GM12891 (cell line): ENCODE data around the gene ZNF716. TPM values are rescaled to one million over a fixed set of nuclear protein-coding genes. Genes with fewer than 3 reads are reported as not detected.
"Not testable (repeated sequence)": the region's sequence is repeated elsewhere in the genome, so short reads cannot be mapped to it uniquely, and the experiment has no call there.

Experiments
- DNase-seq: peaks from one replicate; pipeline ENCODE4 v3.0.0; 2011; ENCODE audit warnings: low spot score; ENCODE audit not compliant: insufficient read length
- FAIRE-seq: peaks from 2 replicates; lab custom pipeline; 2011; peaks lifted over from hg19 to GRCh38; lab: Jason Lieb, UNC
- PAX5 ChIP-seq: IDR thresholded peaks from 2 replicates; pipeline ENCODE4 v1.6.1; 2011; ENCODE audit warnings: low read length, moderate library complexity, mild to moderate bottlenecking; ENCODE audit not compliant: insufficient read depth, severe bottlenecking
- POLR2A ChIP-seq: IDR thresholded peaks from 2 replicates; pipeline ENCODE4 v1.6.1; 2011; ENCODE audit warnings: low read depth, low read length, control low read depth
- POLR2AphosphoS5 ChIP-seq: IDR thresholded peaks from 2 replicates; pipeline ENCODE4 v1.6.1; 2011; ENCODE audit warnings: low read depth, low read length, control low read depth
- POU2F2 ChIP-seq: IDR thresholded peaks from 2 replicates; pipeline ENCODE4 v1.6.1; 2011; ENCODE audit warnings: low read depth, mild to moderate bottlenecking, control low read depth, low read length, moderate library complexity
- SPI1 ChIP-seq: IDR thresholded peaks from 2 replicates; pipeline ENCODE4 v1.6.1; 2011; ENCODE audit warnings: low read depth, low read length, control low read depth
- TAF1 ChIP-seq: IDR thresholded peaks from 2 replicates; pipeline ENCODE4 v1.6.1; 2011; ENCODE audit warnings: low read depth, low read length, control low read depth
- polyA plus RNA-seq: library from polyadenylated mRNA; unstranded; fragments of >200 nt; gene quantifications from one replicate; pipeline ENCODE4 v1.2.1, GENCODE V29; 2012; ENCODE audit warnings: low read depth, missing spikeins, inconsistent platforms; ENCODE audit not compliant: missing spikeins

Gene ZNF716
- polyA plus RNA-seq, result not detected

DNA sequence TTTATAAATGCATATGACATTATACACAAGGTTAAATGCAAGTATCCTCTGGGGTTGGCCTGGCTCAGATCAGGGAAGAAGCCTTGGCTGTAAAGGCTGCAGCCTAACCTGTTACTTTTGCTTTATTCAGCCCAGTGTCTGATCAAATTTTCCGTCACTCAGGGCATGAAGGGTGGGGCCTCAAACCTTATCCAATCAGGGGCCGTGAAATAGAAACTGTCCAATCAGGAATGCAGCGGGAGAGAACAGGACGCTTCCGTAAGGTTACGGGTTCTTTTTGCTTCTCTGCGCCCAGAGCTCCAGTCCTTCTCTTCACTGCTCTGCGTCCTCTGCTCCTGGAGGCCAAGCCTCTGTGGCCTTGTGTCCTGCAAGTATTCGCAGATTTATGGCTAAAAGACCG is at the start of gene ZNF716:
Gene ZNF716 (plus strand): TSS at position 274 of the 400 bp plus-strand sequence. CDS start 112 bp downstream, at position 386.
- TF ChIP-seq POLR2AphosphoS5 (no peak), SPI1 (no peak), POU2F2 (no peak), PAX5 (no peak), POLR2A (no peak), TAF1 (no peak)
- DNase-seq, result no peak
- no peak for FAIRE-seq

DNA sequence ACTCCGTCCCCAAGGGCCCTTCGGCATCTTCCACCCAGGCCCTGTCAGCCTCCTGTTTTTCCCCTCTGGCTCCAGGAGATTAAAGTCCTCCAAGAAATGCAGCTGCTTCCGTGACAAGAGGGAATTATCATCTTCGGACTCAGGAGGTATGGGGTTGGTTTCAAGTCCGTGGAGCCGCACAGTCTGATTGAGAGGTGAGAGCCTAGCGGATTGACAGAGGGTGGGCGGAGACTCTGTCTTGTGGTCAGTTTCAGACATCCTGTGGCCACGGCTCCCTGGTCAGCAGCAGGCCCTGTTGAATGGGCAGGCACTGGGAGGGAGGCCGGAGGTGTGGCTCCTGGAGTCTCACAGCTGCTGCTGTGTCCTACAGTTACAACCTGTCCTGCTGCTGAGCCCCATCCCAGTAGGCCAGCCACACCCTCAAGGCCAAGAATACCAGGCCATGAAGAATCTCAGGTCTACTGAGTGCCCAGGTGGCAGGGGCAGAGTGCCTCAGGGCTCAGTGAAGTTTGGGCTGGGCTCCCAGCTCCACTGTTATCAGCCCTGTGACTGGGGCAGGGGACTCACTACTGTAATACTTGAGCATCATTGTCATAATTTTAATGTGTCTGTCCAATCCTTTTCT is 49.3 kb upstream of the ZNF716 start:
- DNase-seq (no peak), FAIRE-seq (no peak)
- TF ChIP-seq POU2F2 (no peak), POLR2AphosphoS5 (no peak), PAX5 (no peak), TAF1 (no peak), POLR2A (no peak), SPI1 (no peak)

DNA sequence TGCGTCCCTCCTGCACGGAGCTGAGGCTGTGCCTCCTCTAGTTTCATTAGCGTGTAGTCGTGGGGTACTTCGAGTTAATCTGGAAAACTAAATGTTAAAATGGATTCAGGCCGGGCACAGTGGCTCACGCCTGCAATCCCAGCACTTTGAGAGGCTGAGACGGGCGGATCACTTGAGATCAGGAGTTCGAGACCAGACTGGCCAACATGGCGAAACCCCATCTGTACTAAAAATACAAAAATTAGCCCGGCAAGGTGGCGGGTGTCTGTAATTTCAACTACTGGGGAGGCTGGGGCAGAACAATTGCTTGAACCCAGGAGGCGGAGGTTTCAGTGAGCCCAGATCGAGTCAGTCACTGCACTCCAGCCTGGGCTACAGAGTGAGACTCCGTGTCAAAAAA is 46.9 kb upstream of the ZNF716 start:
- not testable (repeated sequence) for FAIRE-seq, DNase-seq

DNA sequence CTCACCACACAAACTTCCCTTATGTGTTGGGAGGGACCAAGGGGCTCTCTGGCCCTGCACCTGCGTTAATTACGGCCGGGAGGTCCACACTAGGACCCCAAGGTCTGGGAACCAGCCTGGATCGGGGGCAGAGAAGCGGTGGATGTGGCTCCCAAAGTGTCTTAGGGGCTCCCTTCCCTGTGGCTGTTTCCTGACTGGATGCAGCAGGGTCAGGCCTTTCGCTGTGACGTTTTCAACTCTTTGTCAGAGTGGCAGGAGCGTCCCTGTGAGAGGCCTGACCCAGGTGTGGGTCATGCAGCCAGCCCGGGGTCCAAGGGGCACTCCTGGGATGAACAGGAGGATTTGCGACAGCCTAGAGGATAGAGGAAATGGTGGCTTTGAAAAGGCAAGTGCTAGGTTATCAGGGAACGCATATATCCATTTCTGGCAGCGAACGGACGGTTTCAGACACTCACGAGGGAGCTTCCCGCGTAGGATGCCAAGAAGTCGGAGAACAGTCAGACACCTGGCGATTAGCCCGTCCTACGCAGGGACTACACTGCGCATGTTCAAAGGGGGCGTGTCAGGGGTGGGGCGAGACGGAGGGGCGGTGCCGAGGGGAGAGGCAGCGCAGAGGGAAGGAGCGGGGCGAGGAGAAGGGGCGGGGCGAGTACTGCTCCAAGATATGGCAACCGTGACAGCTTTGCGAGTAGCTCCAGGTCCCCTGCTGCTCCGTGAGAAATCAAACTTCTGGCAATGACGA is 46.2 kb upstream of the ZNF716 start:
- DNase-seq, result no peak
- FAIRE-seq, result no peak
- no peak for TF ChIP-seq POLR2AphosphoS5

DNA sequence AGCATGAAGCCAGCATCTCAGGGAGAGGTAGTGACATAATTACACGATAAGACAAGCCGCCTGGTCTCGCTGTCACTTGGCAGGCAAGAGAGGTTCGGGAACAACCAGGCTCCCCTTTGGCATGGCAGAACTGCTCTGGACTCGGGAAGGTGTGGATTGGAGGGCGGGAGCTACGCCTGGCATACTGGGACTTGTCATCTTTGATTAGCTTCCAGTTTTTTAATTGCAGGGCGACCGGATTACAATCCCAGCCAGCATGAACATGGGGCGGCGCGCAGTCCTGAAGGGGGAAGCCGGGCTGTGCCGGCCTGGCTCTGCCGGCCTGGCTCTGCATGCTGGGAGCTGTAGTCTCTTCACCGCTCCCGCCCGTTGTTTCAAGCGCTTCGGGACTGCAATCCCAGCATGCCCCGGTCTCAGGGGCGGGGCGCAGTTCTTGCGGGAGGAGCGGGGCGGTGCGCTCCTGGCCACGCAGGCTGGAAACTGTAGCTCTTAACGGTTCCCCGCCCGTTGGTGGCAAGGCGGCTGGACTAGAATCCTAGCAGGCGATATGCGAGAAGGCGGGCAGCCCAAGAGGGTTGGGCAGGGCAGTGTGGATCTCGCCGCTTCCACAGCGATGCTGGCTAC is 45.5 kb upstream of the ZNF716 start:
- FAIRE-seq (no peak), DNase-seq (no peak)
- TF ChIP-seq POLR2AphosphoS5 (no peak), POU2F2 (no peak), TAF1 (no peak), POLR2A (no peak), PAX5 (no peak), SPI1 (no peak)

DNA sequence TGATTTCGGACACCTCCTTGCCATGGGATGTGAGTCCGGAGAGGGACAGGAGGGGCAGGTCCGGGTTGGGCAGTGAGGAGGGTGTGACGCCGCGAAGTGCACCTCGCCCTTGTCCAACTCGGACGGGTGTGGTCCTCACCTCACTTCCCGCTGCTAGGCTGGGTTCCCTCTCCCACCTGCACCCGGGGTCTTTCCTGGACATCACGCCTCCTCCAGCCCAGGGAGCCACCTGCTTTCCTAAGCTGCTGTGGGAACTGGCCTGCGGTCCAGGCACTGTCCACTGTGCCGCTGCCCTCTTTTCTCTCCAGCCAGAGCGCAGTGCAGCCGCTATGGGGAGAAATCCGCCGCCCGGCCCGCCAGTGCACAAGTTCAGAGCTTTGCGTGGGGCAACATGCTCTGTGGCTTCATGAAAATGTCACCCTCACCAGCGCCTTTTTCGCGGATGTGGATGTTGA is 45.0 kb upstream of the ZNF716 start:
- TF ChIP-seq PAX5, result no peak
- TF ChIP-seq SPI1, result no peak
- no peak for TF ChIP-seq POLR2AphosphoS5
- DNase-seq (no peak), FAIRE-seq (no peak)

DNA sequence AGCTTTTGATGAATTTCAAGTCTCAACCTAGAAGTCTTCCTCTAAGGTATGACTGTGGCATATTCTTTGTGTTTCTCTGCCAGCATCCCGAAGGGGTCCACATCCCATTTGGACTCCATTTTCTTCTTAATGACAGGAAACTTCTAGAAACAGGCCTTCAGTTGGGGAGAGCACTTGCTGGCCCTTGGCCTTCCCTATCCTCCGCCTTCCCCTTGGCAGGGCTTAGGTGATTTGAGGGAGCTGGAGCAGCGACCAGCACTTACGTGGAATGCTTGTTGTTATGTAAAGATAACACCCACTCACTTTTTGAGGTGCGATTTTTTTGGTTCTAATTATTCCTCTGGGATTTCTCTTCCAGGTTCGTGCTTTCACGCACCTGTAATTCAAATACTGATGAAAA is 42.9 kb upstream of the ZNF716 start:
- TF ChIP-seq PAX5, result no peak
- FAIRE-seq, result no peak

DNA sequence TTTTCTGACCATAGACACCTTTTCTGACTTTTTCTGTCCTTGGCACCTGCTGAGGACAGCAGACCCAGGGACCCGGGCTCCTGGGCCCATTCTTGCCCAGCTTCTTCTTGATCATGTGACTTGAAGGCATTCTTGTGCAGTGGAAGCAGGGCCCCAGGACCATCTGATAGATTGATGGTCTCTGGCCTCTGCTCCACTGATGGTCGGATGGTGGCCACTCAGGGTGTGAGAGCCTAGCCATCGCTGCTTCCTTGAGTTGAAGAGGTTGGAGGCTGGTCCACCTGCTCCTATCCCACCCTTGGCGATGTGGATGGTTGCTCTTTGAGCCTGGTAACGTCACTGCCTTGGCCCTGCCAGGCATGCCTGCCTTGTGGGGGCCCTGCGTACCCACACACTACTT is 37.8 kb upstream of the ZNF716 start:
- DNase-seq (no peak), FAIRE-seq (no peak)
- TF ChIP-seq SPI1 (no peak), POU2F2 (no peak), POLR2A (no peak), TAF1 (no peak), POLR2AphosphoS5 (no peak), PAX5 (no peak)

More for the DNA sequence above, 42.9 kb upstream of the ZNF716 start:
- no peak for DNase-seq

DNA sequence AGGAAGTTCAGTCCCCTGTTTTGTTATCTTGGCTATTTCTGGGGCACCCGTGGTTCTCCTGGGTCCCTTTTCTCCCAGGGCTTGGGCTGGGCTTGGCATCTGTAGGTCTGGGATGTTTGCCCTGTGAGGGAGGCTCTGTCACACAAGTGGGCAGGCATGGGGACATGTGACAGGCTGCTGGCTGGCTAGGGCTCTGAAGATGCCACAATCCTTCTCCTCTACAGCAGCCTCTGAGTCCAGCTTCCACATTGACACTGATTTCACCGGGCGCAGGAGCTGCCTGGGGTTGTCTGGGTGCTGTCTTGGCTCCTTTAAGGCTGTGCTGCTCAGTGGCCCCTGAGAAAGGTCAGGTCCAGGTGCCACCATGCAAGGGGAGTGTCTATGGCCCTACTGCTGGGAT is 37.4 kb upstream of the ZNF716 start:
- TF ChIP-seq SPI1 (no peak), POLR2A (no peak), TAF1 (no peak), POU2F2 (no peak), PAX5 (no peak), POLR2AphosphoS5 (no peak)
- DNase-seq (no peak), FAIRE-seq (no peak)

DNA sequence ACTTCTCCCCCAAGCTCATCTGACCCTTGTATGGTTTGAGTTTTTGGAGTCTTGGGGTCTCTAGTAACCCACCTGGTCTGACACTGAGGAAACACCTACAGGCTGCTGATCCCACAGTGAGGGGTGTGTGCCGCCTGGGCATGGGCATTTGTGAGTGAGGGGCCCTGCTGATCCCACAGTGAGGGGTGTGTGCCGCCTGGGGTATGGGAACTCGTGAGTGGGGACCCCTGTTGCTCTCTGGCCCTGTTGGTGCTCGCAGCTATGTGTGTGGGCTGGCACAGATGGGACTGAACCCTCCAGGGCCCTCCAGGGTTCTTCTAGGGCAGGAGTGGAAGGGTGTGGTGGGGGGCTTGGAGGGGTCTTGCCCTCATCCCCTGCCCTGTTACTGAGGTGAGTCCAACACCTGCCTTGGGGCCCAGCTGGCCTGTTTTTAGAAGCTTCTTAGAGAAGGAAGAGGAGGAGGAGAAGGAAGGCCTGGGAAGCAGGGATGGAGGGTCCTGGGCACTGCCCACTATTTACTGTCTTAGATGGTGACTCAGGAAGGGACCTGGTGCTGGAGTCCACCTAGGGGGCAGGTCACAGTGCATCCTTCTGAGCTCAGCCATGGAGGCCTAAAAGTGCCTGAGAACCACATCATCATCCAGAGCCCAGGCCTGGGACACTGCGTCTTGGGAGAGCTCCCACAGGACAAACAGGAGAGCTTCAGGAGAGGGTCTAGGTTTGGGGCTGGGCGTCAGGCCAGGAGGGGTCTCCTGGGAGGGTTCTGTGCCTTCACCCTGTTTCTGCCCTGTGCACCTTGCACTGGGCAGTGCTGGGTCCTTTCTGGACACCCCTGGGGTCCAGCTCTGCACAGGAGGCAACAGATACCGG is 36.2 kb upstream of the ZNF716 start:
- TF ChIP-seq TAF1, result no peak
- no peak for TF ChIP-seq POLR2AphosphoS5
- no peak for TF ChIP-seq POLR2A
- no peak for TF ChIP-seq PAX5
- no peak for TF ChIP-seq POU2F2
- TF ChIP-seq SPI1, result no peak
- DNase-seq (no peak), FAIRE-seq (no peak)
